HT-29 (cell line): ENCODE measurements around the gene MAPK9. TPM values are rescaled to one million over a fixed set of nuclear protein-coding genes. Genes with fewer than 3 reads are reported as not detected.

ENCODE experiments used
- DNase-seq: peaks from one replicate; pipeline ENCODE4 v3.0.0-alpha.2; 2015; ENCODE audit warnings: low spot score
- total RNA-seq: library from RNA; depleted of rRNA; stranded (reverse); fragments of >200 nt; shearing (Covaris generic); gene quantifications from 2 replicates; pipeline ENCODE4 v1.2.3, GENCODE V29; 2014; rRNA removed

MAPK9 gene
- total RNA-seq, 1 experiment from 2014 or later: 24.0 TPM

DNA sequence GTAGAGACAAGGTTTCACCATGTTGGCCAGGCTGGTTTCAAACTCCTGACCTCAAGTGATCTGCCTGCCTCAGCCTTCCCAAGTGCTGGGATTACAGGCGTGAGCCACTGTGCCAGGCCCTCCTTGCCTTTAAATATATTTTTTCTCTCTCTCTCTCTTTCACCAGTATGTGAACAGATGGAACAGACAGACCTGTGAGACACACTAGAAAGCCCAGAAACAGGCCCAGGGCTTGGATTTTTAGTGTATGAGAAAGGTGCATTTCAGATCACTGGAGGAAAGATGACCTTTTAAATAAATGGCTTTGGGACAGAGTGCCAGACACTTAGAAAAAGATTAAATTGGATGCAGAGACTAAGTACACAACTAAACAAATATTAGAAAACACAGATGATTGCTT, 86.0 kb downstream of the MAPK9 start:
- no peak for DNase-seq

DNA sequence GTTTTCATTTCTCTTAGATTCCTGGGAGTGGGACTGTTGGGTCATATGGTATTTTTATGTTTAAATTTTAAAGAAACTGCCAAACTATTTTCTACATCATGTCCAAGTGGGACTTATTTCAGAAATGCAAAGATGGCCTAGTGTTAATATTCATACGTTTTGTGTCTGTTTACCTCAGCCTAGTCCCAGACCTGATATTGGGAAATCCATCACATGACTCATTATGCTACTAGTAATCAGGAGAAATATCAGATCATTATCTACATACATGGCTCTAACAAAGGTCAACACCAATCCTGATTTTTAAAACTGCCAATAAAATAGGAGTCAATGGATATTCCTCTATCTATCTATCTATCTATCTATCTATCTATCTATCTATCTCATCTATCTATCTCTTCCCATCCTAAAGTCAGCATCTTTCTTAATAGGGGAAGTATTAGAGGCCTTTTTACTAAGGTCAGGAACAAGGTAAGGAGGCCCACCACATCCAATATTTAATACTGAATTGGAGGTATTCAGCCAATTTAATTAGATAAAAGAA, 87.5 kb downstream of the MAPK9 start:
- no peak for DNase-seq

DNA sequence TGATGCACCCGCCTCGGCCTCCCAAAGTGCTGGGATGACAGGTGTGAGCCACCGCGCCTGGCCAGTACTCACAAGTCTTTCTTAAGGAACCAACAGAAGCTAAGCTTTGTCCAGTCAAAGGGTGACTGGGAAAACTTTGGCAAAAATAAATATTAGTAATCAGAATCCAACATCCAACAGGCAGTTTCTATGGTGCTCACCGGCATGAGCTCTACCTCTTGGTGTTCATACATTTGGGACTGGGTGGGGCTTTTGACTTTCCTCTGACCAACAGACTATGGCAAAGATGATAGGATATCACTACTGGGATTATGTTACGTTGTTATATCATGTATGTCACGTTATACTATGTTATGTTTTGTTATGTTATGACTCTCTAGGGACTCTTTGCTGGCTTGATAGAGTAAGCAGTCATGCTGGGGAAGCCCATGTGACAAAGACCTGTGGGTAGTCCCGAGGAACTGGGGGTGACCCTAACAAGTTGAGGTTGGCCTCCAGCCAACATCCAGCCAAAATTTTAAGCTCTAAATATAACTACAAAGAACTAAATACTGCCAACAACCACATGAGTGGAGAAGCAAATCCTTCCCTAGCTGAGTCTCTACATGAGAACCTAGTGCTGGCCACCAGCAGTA, 88.8 kb downstream of the MAPK9 start:
- DNase-seq: no peak

DNA sequence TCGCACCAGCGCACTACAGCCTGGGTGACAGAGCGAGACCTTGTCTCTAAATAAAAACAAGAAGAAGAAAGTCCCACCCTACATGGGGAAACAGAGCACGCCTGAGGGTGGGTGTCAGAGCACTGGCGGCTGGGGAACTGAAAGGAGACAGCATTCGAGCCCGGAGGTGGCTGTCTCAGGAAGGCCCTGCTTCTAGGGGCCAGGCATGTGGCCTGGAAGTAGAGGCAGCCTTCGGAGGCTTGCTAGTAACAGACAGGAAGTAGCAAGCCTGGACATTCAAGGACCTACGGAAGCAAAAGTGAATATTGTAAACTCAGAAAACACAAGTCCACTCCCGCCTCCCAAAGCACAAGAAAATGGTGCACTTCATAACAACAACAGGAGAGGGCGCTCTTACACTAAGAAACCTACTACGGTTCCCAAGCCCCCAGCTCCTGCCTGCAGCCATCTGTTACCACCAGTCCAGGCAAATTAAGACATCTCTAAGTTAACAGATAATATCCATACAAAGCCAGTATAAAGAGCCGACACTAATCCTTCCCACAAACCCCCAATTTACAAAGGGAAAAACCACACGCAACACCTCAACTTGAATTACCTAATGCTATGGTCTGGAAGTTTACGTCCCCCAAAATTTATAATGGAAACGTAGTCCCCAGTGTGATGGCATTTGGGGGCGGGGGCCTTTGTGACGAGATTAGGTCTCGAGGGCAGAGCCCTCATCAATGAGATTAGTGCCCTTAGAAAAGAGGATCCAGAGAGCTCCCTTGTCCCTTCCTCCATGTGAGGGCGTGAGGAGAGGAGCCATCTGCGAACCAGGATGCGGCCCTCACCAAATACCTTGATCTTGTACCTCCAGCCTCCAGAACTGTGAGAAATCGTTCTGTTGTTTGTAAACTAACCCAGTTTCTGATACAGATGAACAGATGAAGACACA, 90.6 kb downstream of the MAPK9 start:
- peak; percentile 28 for DNase-seq

DNA sequence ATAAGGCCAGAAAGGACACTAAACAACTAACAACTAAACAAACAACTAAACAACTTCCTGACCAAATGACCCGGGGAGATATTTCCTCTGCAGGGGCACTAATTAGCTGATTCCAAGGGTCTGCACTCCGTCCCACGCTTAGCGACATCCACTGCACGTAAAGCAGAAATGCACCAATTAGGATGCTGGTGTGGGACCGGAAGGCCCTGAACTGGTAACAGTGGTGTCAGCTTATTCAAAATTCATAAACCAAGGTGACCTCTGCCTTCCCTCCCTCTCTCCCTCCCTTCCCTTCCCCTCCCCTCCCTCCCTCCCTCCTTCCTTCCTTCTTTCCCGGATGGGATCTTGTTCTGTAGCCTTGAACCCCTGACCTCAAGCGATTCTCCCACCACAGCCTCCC, 92.5 kb downstream of the MAPK9 start:
- no peak for DNase-seq

DNA sequence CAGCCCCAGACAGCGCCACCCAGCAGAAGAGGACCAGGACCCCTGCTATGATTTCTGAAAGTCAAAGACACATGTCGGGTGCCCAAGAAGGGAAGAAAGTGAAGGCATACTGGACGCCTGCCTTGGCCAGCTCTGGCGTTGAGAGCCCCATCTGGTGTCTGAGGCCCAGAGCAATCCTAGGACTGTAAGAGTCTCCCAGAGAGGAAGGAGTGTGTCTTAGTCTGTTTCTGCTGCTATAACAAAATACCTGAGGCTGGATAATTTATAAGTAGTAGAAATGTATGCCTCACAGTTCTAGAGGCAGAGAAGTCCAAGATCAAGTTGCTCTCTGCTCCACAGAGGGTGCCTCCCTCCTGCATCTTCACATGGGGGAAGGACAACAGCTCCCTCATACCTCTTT, 93.7 kb downstream of the MAPK9 start:
- no peak for DNase-seq

DNA sequence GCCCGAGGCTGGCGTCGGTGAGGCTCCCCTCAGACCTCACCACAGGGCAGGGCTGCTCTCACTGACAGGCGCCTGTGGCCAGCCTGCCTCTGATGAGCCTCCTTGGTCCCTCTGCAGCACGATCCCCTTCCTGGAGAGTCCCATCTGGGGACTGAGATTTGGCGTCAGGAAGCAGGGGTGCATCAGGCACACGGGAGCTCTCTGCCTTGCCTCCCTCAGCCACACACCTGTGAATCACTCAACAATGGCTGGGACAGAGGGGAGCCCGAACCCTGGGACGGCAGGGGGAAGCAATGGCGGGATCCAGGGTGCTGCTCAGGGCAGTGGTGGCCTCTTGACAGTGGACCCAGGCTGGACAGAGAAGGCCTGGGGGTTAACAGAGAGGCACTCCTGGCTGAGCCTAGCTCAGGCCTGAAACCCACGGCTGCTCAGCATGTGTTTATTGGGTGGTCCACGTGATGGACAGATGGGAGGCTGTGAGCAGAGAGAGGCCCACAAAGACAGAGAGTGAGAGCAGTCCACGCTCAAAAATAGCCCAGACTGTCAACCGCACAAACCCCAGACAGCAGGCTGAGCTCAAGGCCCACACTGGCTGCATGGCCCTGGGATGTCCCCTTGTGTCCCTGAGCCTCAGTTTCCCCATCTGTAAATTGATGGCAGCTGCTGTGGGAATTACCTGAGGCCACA, 94.7 kb downstream of the MAPK9 start:
- DNase-seq: no peak

DNA sequence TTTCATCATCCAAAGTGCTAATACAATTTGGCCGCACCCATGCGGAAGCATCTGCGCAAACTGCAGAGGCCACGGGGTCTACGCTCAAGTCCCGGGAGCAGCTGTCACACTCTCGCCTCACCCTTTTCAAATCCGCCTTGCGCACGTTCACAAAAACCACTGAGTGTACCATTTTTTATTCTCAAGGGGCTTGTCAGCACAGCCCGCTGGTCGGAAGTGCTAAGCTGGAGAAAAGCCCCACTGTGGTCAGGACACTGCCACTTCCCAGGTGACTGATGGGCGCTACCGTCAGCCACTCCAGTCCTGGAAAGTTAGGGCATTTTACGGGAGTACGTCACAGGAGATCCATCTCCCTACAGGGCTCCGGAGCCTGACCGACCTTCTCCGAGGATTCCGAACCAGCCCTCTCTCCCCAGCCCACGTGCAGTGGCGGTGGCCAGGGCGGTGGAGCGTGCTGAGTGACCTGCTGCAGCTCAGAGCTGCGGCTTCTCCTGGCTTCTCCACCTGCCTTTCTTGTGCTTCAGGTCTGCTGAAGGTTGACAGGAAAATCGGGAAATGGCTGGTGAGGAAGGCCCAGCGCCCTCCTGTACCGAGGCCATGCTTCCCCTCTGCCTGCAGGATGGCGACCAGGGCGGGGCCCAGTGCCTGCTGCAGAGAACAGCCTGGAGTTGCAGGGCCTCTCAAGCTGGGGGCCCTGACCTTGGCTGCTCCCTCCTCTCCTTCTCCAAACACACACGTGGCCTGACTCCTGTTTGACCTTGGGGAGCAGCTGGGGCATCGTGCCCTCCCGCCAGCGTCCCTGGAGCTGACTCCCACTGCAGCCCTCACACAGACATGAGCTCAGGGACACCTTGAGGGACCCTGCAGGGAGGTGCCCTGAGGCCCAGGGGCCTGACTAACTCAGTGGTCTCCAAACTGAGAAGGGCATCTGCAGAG, 97.2 kb downstream of the MAPK9 start:
- no peak for DNase-seq

DNA sequence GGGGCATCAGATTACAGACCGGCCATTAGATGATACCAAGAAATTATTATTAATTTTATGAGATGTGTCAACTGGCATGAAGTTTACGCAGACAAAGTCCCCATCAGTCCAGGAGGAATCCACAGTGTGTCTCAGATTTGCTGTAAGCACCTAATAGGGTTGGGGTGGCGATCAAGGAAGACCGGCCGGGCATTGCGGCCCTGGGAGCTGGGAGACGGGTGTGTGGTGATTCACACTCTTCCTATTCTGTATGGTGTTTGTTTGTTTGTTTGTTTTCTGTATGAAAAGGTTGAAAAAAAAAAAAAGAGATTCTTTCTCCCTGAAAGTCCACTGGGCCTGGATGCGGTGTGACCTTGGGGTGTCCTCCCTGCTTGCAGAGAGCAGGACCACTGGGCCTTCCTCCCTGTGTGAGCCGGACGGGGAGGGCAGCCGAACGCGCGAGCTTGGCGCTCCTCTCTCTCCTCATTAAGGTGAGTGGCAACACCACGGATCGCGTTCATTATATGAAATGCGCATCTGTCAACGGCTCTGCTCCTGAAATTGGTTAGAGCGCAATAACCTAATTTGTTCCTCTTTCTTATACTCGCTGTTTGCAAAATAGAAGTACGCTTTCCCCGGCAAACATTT, 98.0 kb downstream of the MAPK9 start:
- DNase-seq: no peak

DNA sequence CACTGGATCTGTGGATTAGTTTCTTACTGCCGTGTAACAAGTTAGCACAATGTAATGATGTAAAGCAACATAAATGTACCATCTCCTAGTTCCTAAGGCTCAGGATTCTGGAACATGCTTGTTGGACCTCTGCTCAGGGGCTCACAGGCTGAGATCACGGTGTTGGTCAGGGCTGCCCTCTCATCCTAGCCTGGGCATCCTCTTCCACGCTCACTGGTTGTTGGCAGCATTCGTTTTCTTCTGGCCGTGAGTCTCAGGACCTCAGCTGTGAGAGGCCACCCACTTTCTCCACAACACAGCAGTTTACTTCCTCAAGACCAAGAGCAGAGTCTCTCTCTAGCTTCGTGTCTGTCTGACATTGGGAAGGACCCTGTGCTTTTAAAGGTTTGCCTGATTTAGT, 100.2 kb downstream of the MAPK9 start:
- DNase-seq: no peak

DNA sequence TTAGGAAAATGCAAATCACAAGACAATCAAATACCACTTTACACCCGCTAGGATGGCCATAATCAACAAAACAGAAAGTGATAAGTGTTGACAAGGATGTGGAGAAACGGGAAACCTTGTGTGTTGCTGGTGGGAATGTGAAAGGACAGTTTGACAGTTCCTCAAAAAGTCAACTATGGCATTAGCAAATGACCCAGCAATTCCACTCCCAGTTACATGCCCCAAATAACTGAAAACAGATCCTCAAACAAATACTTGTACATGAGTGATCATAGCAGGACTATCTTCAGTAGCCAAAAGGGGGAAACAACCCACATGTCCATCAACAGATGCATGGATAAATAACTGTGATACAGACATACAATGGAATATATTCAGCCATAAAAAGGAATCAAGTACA, 104.1 kb downstream of the MAPK9 start:
- DNase-seq: no peak

Other genes starting within 250 kb of the MAPK9 start
- 14.9 and 16.0 TPM in 2 replicates for gene RNF130, start 220.3 kb downstream of the MAPK9 start, total RNA-seq
- gene RASGEF1C, start 82.9 kb downstream of the MAPK9 start, total RNA-seq: not detected in 2 replicates
- 0.10 TPM in 1 of 2 replicates, not detected in the other for gene GFPT2, start 61.3 kb upstream of the MAPK9 start, total RNA-seq
- gene CNOT6, start 202.3 kb upstream of the MAPK9 start, total RNA-seq: 9.8 and 15.3 TPM in 2 replicates